Measurements from ENCODE around the gene C22orf39. TPM values are rescaled to one million over a fixed set of nuclear protein-coding genes. Genes with fewer than 3 reads are reported as not detected.
A peak's percentile ranks its signal among the peaks of the same experiment; 100 is the strongest.

Gene C22orf39
- total and polyA plus RNA-seq, 9 donors = 25.7 to 58.9 (median 33.5) TPM

- Histone ChIP-seq H3K4me3 (no peak overlapping the region), H3K4me1 (ENCODE audit: insufficient read depth) (peaks cover 7% of the 10 kb centered on the region), H3K9me3 (no peaks in the 10 kb centered on the region), H3K27me3 (no peaks in the 10 kb centered on the region), H3K36me3 (no peaks in the 10 kb centered on the region), H3K27ac (no peak overlapping the region)
- WGBS, 3 donors = 53 to 63% (median 53%) methylated on average over 10 of the region's 10 CpGs
- intact Hi-C loops (cut with DNase I) = no loop called here
- no peak for DNase-seq
- no peak for TF ChIP-seq EP300 (IDR thresholded peaks at IDR 0.05)
- TF ChIP-seq CTCF (IDR thresholded peaks at IDR 0.05) = no peak
- no peak for TF ChIP-seq POLR2A (IDR thresholded peaks at IDR 0.05)
Observed at GRCh38 chr22:19480789-19481188, 33.3 kb upstream of the C22orf39 start.

- intact Hi-C loops (cut with DNase I) = no loop called here
- H3K27ac ChIP-seq = no peak overlapping the region
Observed at GRCh38 chr22:19480173-19480568, 32.7 kb upstream of the C22orf39 start.

GRCh38 chr22:19479355-19480172, 32.1 kb upstream of the C22orf39 start, which contains the start of gene CDC45:
Gene CDC45, plus strand, starts transcription at chr22:19479920. Its CDS starts 49 bp downstream, at chr22:19479969.
- 1% methylated on average over 49 to 50 of the region's 50 CpGs for WGBS, 3 donors
- Histone ChIP-seq H3K4me1 (ENCODE audit: insufficient read depth) (peaks cover 7% of the 10 kb centered on the region), H3K27ac (peak within 1 kb of the TSS; percentile 79 to 93), H3K9me3 (no peaks in the 10 kb centered on the region), H3K27me3 (no peaks in the 10 kb centered on the region), H3K36me3 (no peaks in the 10 kb centered on the region), H3K4me3 (peak within 1 kb of the TSS; percentile 76)
- DNase-seq = peak; percentile 93 to 95 (median 94)
- intact Hi-C loops (cut with DNase I) = loop anchor here in 1 of 4 donors (10.0 kb wide), 1 partner anchor 295 kb away; no protein-coding TSS in a partner anchor
- no peak for TF ChIP-seq POLR2A (IDR thresholded peaks at IDR 0.05)
- TF ChIP-seq CTCF (IDR thresholded peaks at IDR 0.05) = peak in 1 of 3 donors; percentile 17

More at GRCh38 chr22:19480173-19480568, 32.7 kb upstream of the C22orf39 start:
- no peak for TF ChIP-seq EP300 (IDR thresholded peaks at IDR 0.05)
- no peak for TF ChIP-seq POLR2A (IDR thresholded peaks at IDR 0.05)
- no peak for TF ChIP-seq CTCF (IDR thresholded peaks at IDR 0.05)
- Histone ChIP-seq H3K4me3 (peak overlapping the region; percentile 39), H3K27me3 (no peaks in the 10 kb centered on the region), H3K9me3 (no peaks in the 10 kb centered on the region), H3K4me1 (ENCODE audit: insufficient read depth) (peaks cover 7% of the 10 kb centered on the region), H3K36me3 (no peaks in the 10 kb centered on the region)
- WGBS, 3 donors = 0 to 1% (median 1%) methylated on average over 15 of the region's 15 CpGs
- no peak for DNase-seq

- H3K4me3 ChIP-seq = peak within 1 kb of the TSS; percentile 76
- TF ChIP-seq POLR2A (IDR thresholded peaks at IDR 0.05) = no peak
- TF ChIP-seq CTCF (IDR thresholded peaks at IDR 0.05) = no peak
- TF ChIP-seq EP300 (IDR thresholded peaks at IDR 0.05) = no peak
- H3K27me3 ChIP-seq = no peaks in the 10 kb centered on the region
- intact Hi-C loops (cut with DNase I) = loop anchor here in 1 of 4 donors (10.0 kb wide), 1 partner anchor 294 kb away; no protein-coding TSS in a partner anchor
- no peaks in the 10 kb centered on the region for H3K9me3 ChIP-seq
- WGBS, 3 donors = 0 to 1% (median 0%) methylated on average over 37 to 42 of the region's 42 CpGs
- no peaks in the 10 kb centered on the region for H3K36me3 ChIP-seq
- peak within 1 kb of the TSS; percentile 79 to 93 for H3K27ac ChIP-seq
- peak; percentile 87 to 90 (median 88) for DNase-seq
- peaks cover 7% of the 10 kb centered on the region for H3K4me1 ChIP-seq (ENCODE audit: insufficient read depth)
Observed at GRCh38 chr22:19478901-19479354, 31.4 kb upstream of the C22orf39 start, which contains the start of gene UFD1. Gene UFD1, minus strand, starts transcription at chr22:19479193. Its CDS starts 108 bp downstream, at chr22:19479085.

All from ovary (tissue), 9 donors.